Left lobe of liver (tissue), 2 donors: Measurements from ENCODE around the gene MELTF. TPM values are rescaled to one million over a fixed set of nuclear protein-coding genes. Genes with fewer than 3 reads are reported as not detected.

Experiments used
- ATAC-seq: fragments of 200-7000 bp; cut with Tn5 transposase; one replicate; pipeline ENCODE4 v1.9.1; 2020; ENCODE audit warnings: mild to moderate bottlenecking, moderate library complexity
- DNase-seq: peaks from one replicate; pipeline ENCODE4 v3.0.0-alpha.2; 2020; ENCODE audit warnings: low spot score
- total RNA-seq: library from RNA; stranded (reverse); gene quantifications from one replicate; pipeline ENCODE4 v1.2.1, GENCODE V29; 2021
- donor health status: DM: no; HTN: no; CAD: no; lungs with moderate emphysema.
- donor health status: DM: no; HTN: yes; CAD: no.

Gene MELTF
- total RNA-seq, 1 donor from 2014 or later = 0.70 TPM

GRCh38 chr3:197027151-197027895, 2.3 kb downstream of the MELTF start:
- DNase-seq (peak; percentile 40), ATAC-seq (no peak)

- DNase-seq (peak; percentile 37), ATAC-seq (no peak)
These were observed 3.1 kb downstream of the MELTF start for GRCh38 chr3:197026481-197026866.

- ATAC-seq (no peak), DNase-seq (peak; percentile 39)
These were observed 3.7 kb downstream of the MELTF start for GRCh38 chr3:197025736-197026480.

GRCh38 chr3:197024881-197025735, 4.5 kb downstream of the MELTF start:
- peak; percentile 42 for DNase-seq

GRCh38 chr3:197023998-197024651, 5.5 kb downstream of the MELTF start:
- ATAC-seq (no peak), DNase-seq (peak; percentile 35)

More at GRCh38 chr3:197024881-197025735, 4.5 kb downstream of the MELTF start:
- ATAC-seq = no peak

- peak; percentile 28 for DNase-seq
- ATAC-seq = no peak
These were observed 6.2 kb downstream of the MELTF start for GRCh38 chr3:197023241-197023997.

- peak; percentile 37 for DNase-seq
- no peak for ATAC-seq
These were observed 7.0 kb downstream of the MELTF start for GRCh38 chr3:197022405-197023231.

- ATAC-seq (no peak), DNase-seq (no peak)
These were observed 7.8 kb downstream of the MELTF start for GRCh38 chr3:197021729-197022404.

GRCh38 chr3:197021231-197021630, 8.4 kb downstream of the MELTF start:
- ATAC-seq (no peak), DNase-seq (no peak)

- no peak for DNase-seq
- ATAC-seq = no peak
These were observed 10.1 kb downstream of the MELTF start for GRCh38 chr3:197019535-197019934.

GRCh38 chr3:197019021-197019420, 10.6 kb downstream of the MELTF start:
- ATAC-seq = no peak
- no peak for DNase-seq

GRCh38 chr3:197017003-197017402, 12.6 kb downstream of the MELTF start:
- ATAC-seq (no peak), DNase-seq (no peak)

- DNase-seq (no peak), ATAC-seq (no peak)
These were observed 13.6 kb downstream of the MELTF start for GRCh38 chr3:197015790-197016736.

- no peak for ATAC-seq
- DNase-seq = no peak
These were observed 14.6 kb downstream of the MELTF start for GRCh38 chr3:197014942-197015575.

- ATAC-seq = no peak
- DNase-seq = no peak
These were observed 15.6 kb downstream of the MELTF start for GRCh38 chr3:197014024-197014423.

GRCh38 chr3:197012540-197012883, 17.1 kb downstream of the MELTF start:
- DNase-seq (no peak), ATAC-seq (no peak)
